ENCODE measurements around the gene ADAMTS9. TPM values are rescaled to one million over a fixed set of nuclear protein-coding genes. Genes with fewer than 3 reads are reported as not detected.

Gene ADAMTS9
- total and polyA plus RNA-seq, 2 experiments from 2014 or later, result 0.31 to 0.81 TPM

DNA sequence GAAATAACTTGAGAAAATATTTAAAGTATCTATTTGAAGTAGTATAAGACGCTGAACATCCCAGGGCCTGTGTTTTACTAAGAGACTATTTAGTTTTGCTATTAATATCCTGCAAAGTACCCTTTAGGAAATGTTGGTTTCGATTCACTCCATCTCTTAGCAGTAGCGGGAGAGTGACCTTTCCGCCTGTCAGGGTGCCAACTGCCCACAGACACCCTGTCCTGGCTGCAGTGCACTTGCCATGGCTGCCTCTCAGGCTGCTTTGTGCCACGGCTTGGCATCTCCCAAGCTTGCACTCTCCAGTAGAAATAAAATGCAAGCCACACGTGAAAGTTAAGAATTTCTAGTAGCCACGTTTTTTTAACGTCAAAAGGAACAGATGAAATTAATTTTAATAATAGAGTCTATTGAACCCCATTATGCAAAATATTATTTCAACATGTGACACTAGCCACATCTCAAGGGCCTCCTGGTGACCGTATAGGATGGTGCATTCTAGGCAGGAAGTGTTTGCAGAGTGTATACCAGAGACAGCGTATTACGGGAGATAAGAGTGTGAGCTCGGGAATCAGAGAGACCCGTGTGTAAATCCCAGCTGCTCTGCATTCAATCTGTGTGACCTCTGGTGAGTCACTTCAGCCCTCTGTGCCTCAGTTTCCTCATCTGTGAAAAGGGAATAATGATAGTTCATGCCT is 19.8 kb downstream of the ADAMTS9 start:
- peak; percentile 38; the same call in 2 of the 3 replicates for ATAC-seq
- no peaks in the 10 kb centered on the region for H3K27me3 ChIP-seq (ENCODE audit: insufficient read depth)
- no peaks in the 10 kb centered on the region for H3K4me1 ChIP-seq (ENCODE audit: insufficient read depth)
- no peaks in the 10 kb centered on the region for H3K36me3 ChIP-seq (ENCODE audit: insufficient read depth)
- Mint-ChIP-seq H3K9me3 (no peaks in the 10 kb centered on the region), H3K4me3 (no peak overlapping the region), H3K4me1 (peaks cover 17% of the 10 kb centered on the region), H3K27me3 (ENCODE audit: insufficient read depth, low read depth, poor library complexity) (no peaks in the 10 kb centered on the region), H3K27ac (no peak overlapping the region), H3K36me3 (ENCODE audit: low read depth) (no peaks in the 10 kb centered on the region)
- no peak for DNase-seq (ENCODE audit: low spot score)
- no peak overlapping the region for H3K27ac ChIP-seq (ENCODE audit: low read depth)
- no peaks in the 10 kb centered on the region for H3K9me2 ChIP-seq (ENCODE audit: insufficient read depth)
- H3F3A ChIP-seq (replicated peaks; ENCODE audit: low read depth), result no peaks in the 10 kb centered on the region
- no peaks in the 10 kb centered on the region for H3K79me2 ChIP-seq (replicated peaks; ENCODE audit: insufficient read depth)
- 0 out of 2 replicates have a peak, but pooled peaks cover 4% of the 10 kb centered on the region for H4K20me1 ChIP-seq (replicated peaks; ENCODE audit: insufficient read depth)
- no peak overlapping the region for H3K4me2 ChIP-seq
- no peak for TF ChIP-seq ZNF331 (CRISPR knock-in tag; IDR thresholded peaks at IDR 0.05; ENCODE audit: low read depth)
- TF ChIP-seq EZH2 (IDR thresholded peaks at IDR 0.05; ENCODE audit: low read depth, unreplicated experiment), result no peak
- TF ChIP-seq JUNB (IDR thresholded peaks at IDR 0.05; ENCODE audit: unreplicated experiment), result no peak
- no peak for TF ChIP-seq REST (IDR thresholded peaks at IDR 0.05; ENCODE audit: unreplicated experiment)
- no peak for TF ChIP-seq EZH2phosphoT487 (IDR thresholded peaks at IDR 0.05; ENCODE audit: unreplicated experiment)
- TF ChIP-seq POLR2AphosphoS5 (IDR thresholded peaks at IDR 0.05; ENCODE audit: low read depth), result no peak
- TF ChIP-seq, protein P1, sequence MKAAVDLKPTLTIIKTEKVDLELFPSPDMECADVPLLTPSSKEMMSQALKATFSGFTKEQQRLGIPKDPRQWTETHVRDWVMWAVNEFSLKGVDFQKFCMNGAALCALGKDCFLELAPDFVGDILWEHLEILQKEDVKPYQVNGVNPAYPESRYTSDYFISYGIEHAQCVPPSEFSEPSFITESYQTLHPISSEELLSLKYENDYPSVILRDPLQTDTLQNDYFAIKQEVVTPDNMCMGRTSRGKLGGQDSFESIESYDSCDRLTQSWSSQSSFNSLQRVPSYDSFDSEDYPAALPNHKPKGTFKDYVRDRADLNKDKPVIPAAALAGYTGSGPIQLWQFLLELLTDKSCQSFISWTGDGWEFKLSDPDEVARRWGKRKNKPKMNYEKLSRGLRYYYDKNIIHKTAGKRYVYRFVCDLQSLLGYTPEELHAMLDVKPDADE (IDR thresholded peaks at IDR 0.05), result no peak
- TF ChIP-seq, protein P2, sequence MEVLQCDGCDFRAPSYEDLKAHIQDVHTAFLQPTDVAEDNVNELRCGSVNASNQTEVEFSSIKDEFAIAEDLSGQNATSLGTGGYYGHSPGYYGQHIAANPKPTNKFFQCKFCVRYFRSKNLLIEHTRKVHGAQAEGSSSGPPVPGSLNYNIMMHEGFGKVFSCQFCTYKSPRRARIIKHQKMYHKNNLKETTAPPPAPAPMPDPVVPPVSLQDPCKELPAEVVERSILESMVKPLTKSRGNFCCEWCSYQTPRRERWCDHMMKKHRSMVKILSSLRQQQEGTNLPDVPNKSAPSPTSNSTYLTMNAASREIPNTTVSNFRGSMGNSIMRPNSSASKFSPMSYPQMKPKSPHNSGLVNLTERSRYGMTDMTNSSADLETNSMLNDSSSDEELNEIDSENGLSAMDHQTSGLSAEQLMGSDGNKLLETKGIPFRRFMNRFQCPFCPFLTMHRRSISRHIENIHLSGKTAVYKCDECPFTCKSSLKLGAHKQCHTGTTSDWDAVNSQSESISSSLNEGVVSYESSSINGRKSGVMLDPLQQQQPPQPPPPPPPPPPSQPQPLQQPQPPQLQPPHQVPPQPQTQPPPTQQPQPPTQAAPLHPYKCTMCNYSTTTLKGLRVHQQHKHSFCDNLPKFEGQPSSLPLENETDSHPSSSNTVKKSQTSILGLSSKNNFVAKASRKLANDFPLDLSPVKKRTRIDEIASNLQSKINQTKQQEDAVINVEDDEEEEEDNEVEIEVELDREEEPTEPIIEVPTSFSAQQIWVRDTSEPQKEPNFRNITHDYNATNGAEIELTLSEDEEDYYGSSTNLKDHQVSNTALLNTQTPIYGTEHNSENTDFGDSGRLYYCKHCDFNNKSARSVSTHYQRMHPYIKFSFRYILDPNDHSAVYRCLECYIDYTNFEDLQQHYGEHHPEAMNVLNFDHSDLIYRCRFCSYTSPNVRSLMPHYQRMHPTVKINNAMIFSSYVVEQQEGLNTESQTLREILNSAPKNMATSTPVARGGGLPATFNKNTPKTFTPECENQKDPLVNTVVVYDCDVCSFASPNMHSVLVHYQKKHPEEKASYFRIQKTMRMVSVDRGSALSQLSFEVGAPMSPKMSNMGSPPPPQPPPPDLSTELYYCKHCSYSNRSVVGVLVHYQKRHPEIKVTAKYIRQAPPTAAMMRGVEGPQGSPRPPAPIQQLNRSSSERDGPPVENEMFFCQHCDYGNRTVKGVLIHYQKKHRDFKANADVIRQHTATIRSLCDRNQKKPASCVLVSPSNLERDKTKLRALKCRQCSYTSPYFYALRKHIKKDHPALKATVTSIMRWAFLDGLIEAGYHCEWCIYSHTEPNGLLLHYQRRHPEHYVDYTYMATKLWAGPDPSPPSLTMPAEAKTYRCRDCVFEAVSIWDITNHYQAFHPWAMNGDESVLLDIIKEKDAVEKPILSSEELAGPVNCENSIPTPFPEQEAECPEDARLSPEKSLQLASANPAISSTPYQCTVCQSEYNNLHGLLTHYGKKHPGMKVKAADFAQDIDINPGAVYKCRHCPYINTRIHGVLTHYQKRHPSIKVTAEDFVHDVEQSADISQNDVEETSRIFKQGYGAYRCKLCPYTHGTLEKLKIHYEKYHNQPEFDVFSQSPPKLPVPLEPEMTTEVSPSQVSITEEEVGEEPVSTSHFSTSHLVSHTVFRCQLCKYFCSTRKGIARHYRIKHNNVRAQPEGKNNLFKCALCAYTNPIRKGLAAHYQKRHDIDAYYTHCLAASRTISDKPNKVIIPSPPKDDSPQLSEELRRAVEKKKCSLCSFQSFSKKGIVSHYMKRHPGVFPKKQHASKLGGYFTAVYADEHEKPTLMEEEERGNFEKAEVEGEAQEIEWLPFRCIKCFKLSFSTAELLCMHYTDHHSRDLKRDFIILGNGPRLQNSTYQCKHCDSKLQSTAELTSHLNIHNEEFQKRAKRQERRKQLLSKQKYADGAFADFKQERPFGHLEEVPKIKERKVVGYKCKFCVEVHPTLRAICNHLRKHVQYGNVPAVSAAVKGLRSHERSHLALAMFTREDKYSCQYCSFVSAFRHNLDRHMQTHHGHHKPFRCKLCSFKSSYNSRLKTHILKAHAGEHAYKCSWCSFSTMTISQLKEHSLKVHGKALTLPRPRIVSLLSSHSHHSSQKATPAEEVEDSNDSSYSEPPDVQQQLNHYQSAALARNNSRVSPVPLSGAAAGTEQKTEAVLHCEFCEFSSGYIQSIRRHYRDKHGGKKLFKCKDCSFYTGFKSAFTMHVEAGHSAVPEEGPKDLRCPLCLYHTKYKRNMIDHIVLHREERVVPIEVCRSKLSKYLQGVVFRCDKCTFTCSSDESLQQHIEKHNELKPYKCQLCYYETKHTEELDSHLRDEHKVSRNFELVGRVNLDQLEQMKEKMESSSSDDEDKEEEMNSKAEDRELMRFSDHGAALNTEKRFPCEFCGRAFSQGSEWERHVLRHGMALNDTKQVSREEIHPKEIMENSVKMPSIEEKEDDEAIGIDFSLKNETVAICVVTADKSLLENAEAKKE (CRISPR knock-in tag; IDR thresholded peaks at IDR 0.05), result no peak
- no peak for TF ChIP-seq CREB1 (CRISPR knock-in tag; IDR thresholded peaks at IDR 0.05; ENCODE audit: low read depth)
- no peak for TF ChIP-seq CTCF (conservative IDR thresholded peaks at IDR 0.05; ENCODE audit: low read depth in 2 of 2)
- no peak for TF ChIP-seq NANOG (IDR thresholded peaks at IDR 0.05; ENCODE audit: borderline replicate concordance)
- no peak for TF ChIP-seq ZNF114 (CRISPR knock-in tag; IDR thresholded peaks at IDR 0.05)
- no peak for TF ChIP-seq STAT1 (IDR thresholded peaks at IDR 0.05; ENCODE audit: unreplicated experiment)
- no peak overlapping the region for H2AFZ ChIP-seq
- H3K4me3 ChIP-seq, result no peak overlapping the region
